HL-60 (cell line): ENCODE measurements around the gene NCAPD3.

Source experiments
- DNase-seq, 2 experiments: peaks; one replicate each; pipeline ENCODE4 v3.0.0-alpha.2; 2010 to 2020; ENCODE audit warnings: low read depth in 1 of 2, low spot score in 1 of 2
- H3K27ac ChIP-seq: fragments of 250-450 bp; sonication (Bioruptor Pico); replicated peaks from 2 replicates; pipeline ENCODE4 v1.5.1; 2020; ENCODE audit warnings: mild to moderate bottlenecking, moderate library complexity
- H3K27me3 ChIP-seq: fragments of 250-450 bp; sonication (Bioruptor Pico); 2 replicates; pipeline ENCODE4 v1.5.1; 2021; ENCODE audit warnings: mild to moderate bottlenecking, moderate library complexity; ENCODE audit not compliant: insufficient read depth, poor library complexity, severe bottlenecking
- H3K4me3 ChIP-seq: replicated peaks from 2 replicates; pipeline ENCODE4 v1.5.1; 2011; ENCODE audit warnings: mild to moderate bottlenecking, control low read depth, low read length; ENCODE audit not compliant: insufficient read depth
- GABPA ChIP-seq: IDR thresholded peaks from 2 replicates; pipeline ENCODE4 v1.6.1; 2012; ENCODE audit warnings: low read depth
- POLR2AphosphoS5 ChIP-seq: IDR thresholded peaks from 2 replicates; pipeline ENCODE4 v1.6.1; 2012; ENCODE audit warnings: low read depth
- SPI1 ChIP-seq: IDR thresholded peaks from 2 replicates; pipeline ENCODE4 v1.6.1; 2012; ENCODE audit warnings: low read depth, mild to moderate bottlenecking, borderline replicate concordance
- TF ChIP-seq, protein P1 (sequence below): IDR thresholded peaks from one replicate; pipeline ENCODE4 v1.5.1; 2011; ENCODE audit warnings: low read length, control low read depth, inconsistent platforms; ENCODE audit not compliant: insufficient read depth
- TF ChIP-seq, protein P2 (sequence below): IDR thresholded peaks from 2 replicates; pipeline ENCODE4 v1.6.1; 2012; ENCODE audit warnings: low read depth; ENCODE audit not compliant: insufficient replicate concordance

The NCAPD3 gene

GRCh38 chr11:134139873-134140331 lies 83.9 kb downstream of the NCAPD3 start:
- H3K4me3 ChIP-seq = no peak overlapping the region
- TF ChIP-seq, protein P1, sequence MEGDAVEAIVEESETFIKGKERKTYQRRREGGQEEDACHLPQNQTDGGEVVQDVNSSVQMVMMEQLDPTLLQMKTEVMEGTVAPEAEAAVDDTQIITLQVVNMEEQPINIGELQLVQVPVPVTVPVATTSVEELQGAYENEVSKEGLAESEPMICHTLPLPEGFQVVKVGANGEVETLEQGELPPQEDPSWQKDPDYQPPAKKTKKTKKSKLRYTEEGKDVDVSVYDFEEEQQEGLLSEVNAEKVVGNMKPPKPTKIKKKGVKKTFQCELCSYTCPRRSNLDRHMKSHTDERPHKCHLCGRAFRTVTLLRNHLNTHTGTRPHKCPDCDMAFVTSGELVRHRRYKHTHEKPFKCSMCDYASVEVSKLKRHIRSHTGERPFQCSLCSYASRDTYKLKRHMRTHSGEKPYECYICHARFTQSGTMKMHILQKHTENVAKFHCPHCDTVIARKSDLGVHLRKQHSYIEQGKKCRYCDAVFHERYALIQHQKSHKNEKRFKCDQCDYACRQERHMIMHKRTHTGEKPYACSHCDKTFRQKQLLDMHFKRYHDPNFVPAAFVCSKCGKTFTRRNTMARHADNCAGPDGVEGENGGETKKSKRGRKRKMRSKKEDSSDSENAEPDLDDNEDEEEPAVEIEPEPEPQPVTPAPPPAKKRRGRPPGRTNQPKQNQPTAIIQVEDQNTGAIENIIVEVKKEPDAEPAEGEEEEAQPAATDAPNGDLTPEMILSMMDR = peak; percentile 81
- no peak for TF ChIP-seq POLR2AphosphoS5
- no peaks in the 10 kb centered on the region for H3K27me3 ChIP-seq
- peak in 1 of 2 experiments; percentile 45 for DNase-seq
- no peak overlapping the region for H3K27ac ChIP-seq

GRCh38 chr11:134139303-134139872 lies 84.4 kb downstream of the NCAPD3 start:
- H3K27me3 ChIP-seq = no peaks in the 10 kb centered on the region
- no peak for DNase-seq
- no peak overlapping the region for H3K27ac ChIP-seq
- H3K4me3 ChIP-seq = no peak overlapping the region
- TF ChIP-seq SPI1 (no peak), GABPA (no peak), POLR2AphosphoS5 (no peak)
- TF ChIP-seq, protein P1 = no peak
- TF ChIP-seq, protein P2, sequence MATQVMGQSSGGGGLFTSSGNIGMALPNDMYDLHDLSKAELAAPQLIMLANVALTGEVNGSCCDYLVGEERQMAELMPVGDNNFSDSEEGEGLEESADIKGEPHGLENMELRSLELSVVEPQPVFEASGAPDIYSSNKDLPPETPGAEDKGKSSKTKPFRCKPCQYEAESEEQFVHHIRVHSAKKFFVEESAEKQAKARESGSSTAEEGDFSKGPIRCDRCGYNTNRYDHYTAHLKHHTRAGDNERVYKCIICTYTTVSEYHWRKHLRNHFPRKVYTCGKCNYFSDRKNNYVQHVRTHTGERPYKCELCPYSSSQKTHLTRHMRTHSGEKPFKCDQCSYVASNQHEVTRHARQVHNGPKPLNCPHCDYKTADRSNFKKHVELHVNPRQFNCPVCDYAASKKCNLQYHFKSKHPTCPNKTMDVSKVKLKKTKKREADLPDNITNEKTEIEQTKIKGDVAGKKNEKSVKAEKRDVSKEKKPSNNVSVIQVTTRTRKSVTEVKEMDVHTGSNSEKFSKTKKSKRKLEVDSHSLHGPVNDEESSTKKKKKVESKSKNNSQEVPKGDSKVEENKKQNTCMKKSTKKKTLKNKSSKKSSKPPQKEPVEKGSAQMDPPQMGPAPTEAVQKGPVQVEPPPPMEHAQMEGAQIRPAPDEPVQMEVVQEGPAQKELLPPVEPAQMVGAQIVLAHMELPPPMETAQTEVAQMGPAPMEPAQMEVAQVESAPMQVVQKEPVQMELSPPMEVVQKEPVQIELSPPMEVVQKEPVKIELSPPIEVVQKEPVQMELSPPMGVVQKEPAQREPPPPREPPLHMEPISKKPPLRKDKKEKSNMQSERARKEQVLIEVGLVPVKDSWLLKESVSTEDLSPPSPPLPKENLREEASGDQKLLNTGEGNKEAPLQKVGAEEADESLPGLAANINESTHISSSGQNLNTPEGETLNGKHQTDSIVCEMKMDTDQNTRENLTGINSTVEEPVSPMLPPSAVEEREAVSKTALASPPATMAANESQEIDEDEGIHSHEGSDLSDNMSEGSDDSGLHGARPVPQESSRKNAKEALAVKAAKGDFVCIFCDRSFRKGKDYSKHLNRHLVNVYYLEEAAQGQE = no peak

GRCh38 chr11:134138376-134138775 lies 85.4 kb downstream of the NCAPD3 start:
- DNase-seq = no peak
- TF ChIP-seq SPI1 = no peak
- TF ChIP-seq, protein P1 = no peak
- H3K27ac ChIP-seq = no peak overlapping the region
- H3K4me3 ChIP-seq = no peak overlapping the region
- H3K27me3 ChIP-seq = no peaks in the 10 kb centered on the region

DNA sequence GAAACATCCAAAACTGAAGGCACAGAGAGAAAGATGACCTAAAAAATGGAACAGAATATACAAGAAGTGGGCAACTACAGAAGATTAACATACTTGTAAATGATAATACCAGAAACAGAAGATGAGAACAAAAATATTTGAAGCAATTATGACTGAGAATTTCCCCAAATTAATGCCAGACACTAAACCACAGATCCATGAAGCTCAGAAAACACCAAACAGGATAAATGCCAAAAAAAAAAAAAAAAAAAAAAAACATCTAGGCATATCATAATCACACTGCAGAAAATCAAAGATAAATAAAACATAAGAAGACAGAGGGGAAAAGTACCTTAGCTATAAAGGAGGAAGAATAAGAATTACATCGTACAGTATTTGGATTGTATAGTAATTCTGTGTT lies 89.6 kb downstream of the NCAPD3 start:
- Histone ChIP-seq H3K4me3 (no peak overlapping the region), H3K27me3 (no peaks in the 10 kb centered on the region), H3K27ac (no peak overlapping the region)
- TF ChIP-seq SPI1 (no peak), GABPA (no peak)
- TF ChIP-seq, protein P2 = no peak
- no peak for DNase-seq
